ENCODE results near the gene CYP2W1.

Gene CYP2W1

GRCh38 chr7:953547-954327, 29.2 kb upstream of the CYP2W1 start:
- peak overlapping the region; percentile 39 to 44 for H3K4me3 ChIP-seq (replicated peaks in 1 of 2; ENCODE audit: low read depth in 2 of 2, low read length in 2 of 2)
- peak; percentile 31 to 51 for DNase-seq (ENCODE audit: low read depth in 2 of 2)
- TF ChIP-seq CTCF (IDR thresholded peaks at IDR 0.05; ENCODE audit: low read depth, low read length): no peak

- TF ChIP-seq CTCF (IDR thresholded peaks at IDR 0.05; ENCODE audit: low read depth, low read length): no peak
- peak; percentile 36 to 58 for DNase-seq (ENCODE audit: low read depth in 2 of 2)
- H3K4me3 ChIP-seq (replicated peaks in 1 of 2; ENCODE audit: low read depth in 2 of 2, low read length in 2 of 2): peak within 1 kb of the TSS; percentile 39 to 44
Measured at GRCh38 chr7:954330-955238, 28.4 kb upstream of the CYP2W1 start, which contains the start of gene ADAP1. Gene ADAP1, minus strand, starts transcription at chr7:954680. Its CDS starts 203 bp downstream, at chr7:954477.

- DNase-seq (ENCODE audit: low read depth in 2 of 2): no peak
- no peak for TF ChIP-seq CTCF (IDR thresholded peaks at IDR 0.05; ENCODE audit: low read depth, low read length)
- H3K4me3 ChIP-seq (replicated peaks in 1 of 2; ENCODE audit: low read depth in 2 of 2, low read length in 2 of 2): no peak overlapping the region
Measured at GRCh38 chr7:956031-956430, 26.9 kb upstream of the CYP2W1 start.

- no peak overlapping the region for H3K4me3 ChIP-seq (replicated peaks in 1 of 2; ENCODE audit: low read depth in 2 of 2, low read length in 2 of 2)
- no peak for TF ChIP-seq CTCF (IDR thresholded peaks at IDR 0.05; ENCODE audit: low read depth, low read length)
- DNase-seq (ENCODE audit: low read depth in 2 of 2): no peak
Measured at GRCh38 chr7:957418-958220, 25.4 kb upstream of the CYP2W1 start.

GRCh38 chr7:958221-959200, 24.5 kb upstream of the CYP2W1 start:
- DNase-seq (ENCODE audit: low read depth in 2 of 2): no peak
- TF ChIP-seq CTCF (IDR thresholded peaks at IDR 0.05; ENCODE audit: low read depth, low read length): no peak
- H3K4me3 ChIP-seq (replicated peaks in 1 of 2; ENCODE audit: low read depth in 2 of 2, low read length in 2 of 2): no peak overlapping the region

All from cardiac fibroblast (primary cell).